ENCODE measurements around the gene WSCD1. TPM values are rescaled to one million over a fixed set of nuclear protein-coding genes. Genes with fewer than 3 reads are reported as not detected.

The WSCD1 gene
- total RNA-seq, 1 donor from 2014 or later = 11.4 TPM

DNA sequence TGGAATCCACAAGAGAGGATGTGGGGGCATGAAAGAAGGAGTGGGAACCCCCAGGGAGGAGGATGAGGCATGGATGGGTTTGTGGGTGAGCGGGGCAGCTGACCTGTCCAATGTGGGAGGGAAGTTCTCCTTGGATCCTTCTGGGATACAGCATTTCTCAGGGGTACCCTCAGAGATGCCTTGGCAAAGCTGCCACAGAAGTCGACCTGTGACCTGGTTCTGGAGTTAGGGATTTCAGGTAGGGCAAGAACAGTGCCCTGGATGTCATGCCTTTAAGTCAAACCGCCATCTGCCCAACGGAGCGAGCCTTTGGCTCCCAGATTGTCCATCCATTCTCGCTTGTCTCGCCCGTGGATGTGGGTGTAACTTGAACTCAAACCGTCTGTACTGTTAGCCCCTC is 30.0 kb downstream of the WSCD1 start:
- TF ChIP-seq, protein P1, sequence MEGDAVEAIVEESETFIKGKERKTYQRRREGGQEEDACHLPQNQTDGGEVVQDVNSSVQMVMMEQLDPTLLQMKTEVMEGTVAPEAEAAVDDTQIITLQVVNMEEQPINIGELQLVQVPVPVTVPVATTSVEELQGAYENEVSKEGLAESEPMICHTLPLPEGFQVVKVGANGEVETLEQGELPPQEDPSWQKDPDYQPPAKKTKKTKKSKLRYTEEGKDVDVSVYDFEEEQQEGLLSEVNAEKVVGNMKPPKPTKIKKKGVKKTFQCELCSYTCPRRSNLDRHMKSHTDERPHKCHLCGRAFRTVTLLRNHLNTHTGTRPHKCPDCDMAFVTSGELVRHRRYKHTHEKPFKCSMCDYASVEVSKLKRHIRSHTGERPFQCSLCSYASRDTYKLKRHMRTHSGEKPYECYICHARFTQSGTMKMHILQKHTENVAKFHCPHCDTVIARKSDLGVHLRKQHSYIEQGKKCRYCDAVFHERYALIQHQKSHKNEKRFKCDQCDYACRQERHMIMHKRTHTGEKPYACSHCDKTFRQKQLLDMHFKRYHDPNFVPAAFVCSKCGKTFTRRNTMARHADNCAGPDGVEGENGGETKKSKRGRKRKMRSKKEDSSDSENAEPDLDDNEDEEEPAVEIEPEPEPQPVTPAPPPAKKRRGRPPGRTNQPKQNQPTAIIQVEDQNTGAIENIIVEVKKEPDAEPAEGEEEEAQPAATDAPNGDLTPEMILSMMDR (IDR thresholded peaks at IDR 0.05) = no peak
- Histone ChIP-seq H3K36me3 (no peaks in the 10 kb centered on the region), H3K9me3 (no peaks in the 10 kb centered on the region), H3K4me1 (no peaks in the 10 kb centered on the region), H3K27me3 (no peaks in the 10 kb centered on the region), H3K27ac (no peak overlapping the region), H3K4me3 (no peak overlapping the region)
- intact Hi-C loops (cut with DNase I) = no loop called here
- no peak for DNase-seq (ENCODE audit: low spot score in 2 of 2)

DNA sequence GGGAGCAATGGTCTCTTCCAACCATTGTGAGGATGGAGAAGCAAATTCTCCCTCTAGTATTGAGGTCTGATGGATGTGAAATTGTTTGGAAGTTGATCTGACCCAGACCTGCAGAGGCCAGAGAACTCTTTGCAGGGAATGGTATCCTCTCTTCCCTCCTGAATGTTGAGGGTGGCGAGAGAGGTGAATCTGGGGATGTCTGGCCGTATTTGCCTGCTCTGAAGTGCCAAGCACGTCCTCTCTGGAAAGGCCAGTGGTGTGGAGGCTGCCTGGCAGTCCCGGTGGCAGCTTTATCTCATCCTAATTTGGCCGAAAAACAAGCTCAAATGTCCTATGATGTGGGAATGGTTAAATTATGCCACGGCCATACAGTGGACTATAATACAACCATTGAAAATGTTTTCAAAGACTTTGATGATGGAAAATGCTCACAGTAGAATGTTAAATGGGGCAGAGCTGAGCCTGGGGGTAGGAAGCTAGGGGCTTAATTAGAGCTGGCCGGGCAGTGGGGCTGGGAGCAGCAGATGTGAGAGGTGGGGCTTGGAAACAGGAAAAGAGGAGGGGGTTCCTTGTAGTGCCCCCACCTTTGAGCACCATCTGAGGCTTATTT is 30.8 kb downstream of the WSCD1 start:
- intact Hi-C loops (cut with DNase I) = no loop called here
- Histone ChIP-seq H3K4me1 (no peaks in the 10 kb centered on the region), H3K36me3 (no peaks in the 10 kb centered on the region)

DNA sequence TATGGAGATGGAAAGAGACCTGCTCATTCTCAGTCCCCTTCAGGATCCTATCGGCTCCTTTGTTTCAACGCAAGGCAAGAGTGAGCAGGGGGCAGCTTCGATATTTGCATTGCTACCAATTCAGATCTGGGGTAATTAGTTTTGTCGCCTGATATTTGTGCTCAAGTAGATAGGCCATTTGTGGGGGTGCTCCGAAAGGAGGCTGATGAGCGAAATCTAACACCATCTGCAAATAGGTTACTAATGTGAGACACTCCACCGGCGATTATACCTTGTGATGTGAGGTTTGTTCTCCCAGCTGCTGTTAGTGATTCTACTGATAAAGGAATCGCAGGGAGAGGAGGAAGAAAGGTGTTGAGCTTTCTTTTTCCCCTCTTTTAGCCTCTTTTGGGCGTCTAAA is 31.5 kb downstream of the WSCD1 start:
- Histone ChIP-seq H3K36me3 (no peaks in the 10 kb centered on the region), H3K4me3 (no peak overlapping the region), H3K27me3 (no peaks in the 10 kb centered on the region), H3K4me1 (no peaks in the 10 kb centered on the region), H3K27ac (no peak overlapping the region), H3K9me3 (no peaks in the 10 kb centered on the region)
- DNase-seq (ENCODE audit: low spot score in 2 of 2) = no peak
- intact Hi-C loops (cut with DNase I) = no loop called here
- TF ChIP-seq, protein P1 (IDR thresholded peaks at IDR 0.05) = no peak

More for the DNA sequence above, 30.8 kb downstream of the WSCD1 start:
- Histone ChIP-seq H3K27ac (no peak overlapping the region), H3K27me3 (no peaks in the 10 kb centered on the region), H3K4me3 (no peak overlapping the region), H3K9me3 (no peaks in the 10 kb centered on the region)
- no peak for DNase-seq (ENCODE audit: low spot score in 2 of 2)
- TF ChIP-seq, protein P1 (IDR thresholded peaks at IDR 0.05) = no peak

DNA sequence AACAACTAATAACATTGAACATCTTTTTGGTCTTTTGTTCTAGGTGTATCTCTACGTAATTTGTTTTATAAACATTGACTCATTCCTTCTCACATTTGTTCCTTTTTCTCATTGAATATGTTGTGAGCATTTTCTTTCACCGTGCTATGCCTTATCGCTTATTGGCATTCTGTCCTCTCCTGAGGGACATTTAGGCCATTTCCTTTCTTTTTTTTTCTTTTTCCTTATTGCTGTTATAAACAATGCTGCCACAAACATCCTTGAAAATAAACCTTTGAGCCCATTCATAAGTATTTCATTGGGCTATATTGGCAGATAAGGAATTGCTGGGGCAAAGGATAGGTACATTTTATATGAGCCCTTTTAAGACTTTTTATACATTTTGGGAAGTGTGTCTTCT is 32.4 kb downstream of the WSCD1 start:
- intact Hi-C loops (cut with DNase I) = no loop called here
- no peaks in the 10 kb centered on the region for H3K27me3 ChIP-seq
- no peak for DNase-seq (ENCODE audit: low spot score in 2 of 2)
- TF ChIP-seq, protein P1 (IDR thresholded peaks at IDR 0.05) = no peak
- no peak overlapping the region for H3K4me3 ChIP-seq
- H3K36me3 ChIP-seq = no peaks in the 10 kb centered on the region
- no peaks in the 10 kb centered on the region for H3K9me3 ChIP-seq
- H3K27ac ChIP-seq = no peak overlapping the region
- no peaks in the 10 kb centered on the region for H3K4me1 ChIP-seq

DNA sequence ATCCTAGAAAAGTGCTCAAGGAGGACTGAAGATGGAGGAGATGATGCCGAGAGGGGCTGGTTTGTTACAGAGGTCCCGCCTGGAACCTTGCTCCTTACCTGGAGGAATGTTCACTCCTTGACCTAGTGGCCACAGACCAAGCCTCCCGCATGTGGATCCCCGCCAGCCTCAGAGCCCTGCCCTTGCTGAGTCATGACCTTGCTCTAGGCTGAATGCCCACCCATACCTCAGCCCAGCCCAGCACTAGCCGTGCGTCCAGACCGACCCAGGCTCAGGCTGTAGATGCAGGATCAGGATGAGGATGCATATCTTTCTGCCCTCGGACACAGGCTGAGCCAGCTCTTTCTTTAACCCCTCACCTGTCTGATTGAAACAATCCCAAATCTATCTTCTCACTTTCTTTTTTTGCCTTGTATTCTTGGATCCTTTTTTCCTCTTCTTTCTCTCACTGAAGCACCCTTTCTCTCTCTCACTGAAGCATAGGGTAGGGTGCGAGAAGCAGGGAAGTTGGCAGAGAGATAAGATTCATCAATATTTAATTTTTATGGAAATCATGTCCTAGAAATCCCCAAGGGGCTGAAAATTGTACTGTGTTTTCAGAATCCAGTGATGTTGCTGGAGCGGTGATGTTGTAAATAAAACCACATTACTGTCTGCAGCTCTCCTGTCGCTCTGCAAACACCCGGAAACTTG is 34.9 kb downstream of the WSCD1 start:
- H3K36me3 ChIP-seq = no peaks in the 10 kb centered on the region
- H3K27me3 ChIP-seq = no peaks in the 10 kb centered on the region
- no peaks in the 10 kb centered on the region for H3K4me1 ChIP-seq
- no peak overlapping the region for H3K4me3 ChIP-seq
- no peaks in the 10 kb centered on the region for H3K9me3 ChIP-seq
- intact Hi-C loops (cut with DNase I) = no loop called here
- DNase-seq (ENCODE audit: low spot score in 2 of 2) = no peak
- no peak overlapping the region for H3K27ac ChIP-seq
- TF ChIP-seq, protein P1 (IDR thresholded peaks at IDR 0.05) = no peak
